CD4-positive, alpha-beta T cell treated with Interleukin-15 for 1 hour (primary cell): ENCODE results near the gene DNAH5.
"Not testable (repeated sequence)": the region's sequence is repeated elsewhere in the genome, so short reads cannot be mapped to it uniquely, and the experiment has no call there.

Experiments
- DNase-seq: peaks from one replicate; pipeline ENCODE4 v3.0.0-alpha.2; 2020

The DNAH5 gene

GRCh38 chr5:13944560-13945199, at the start of gene DNAH5:
TSS of gene DNAH5 (minus strand) at chr5:13944688. CDS start at chr5:13944438, 250 bp downstream.
- no peak for DNase-seq

- no peak for DNase-seq
These were observed 49.4 kb upstream of the DNAH5 start for GRCh38 chr5:13993926-13994325.

GRCh38 chr5:13992795-13993194, 48.3 kb upstream of the DNAH5 start:
- no peak for DNase-seq

GRCh38 chr5:13991365-13991764, 46.9 kb upstream of the DNAH5 start:
- DNase-seq, result no peak

- DNase-seq, result no peak
These were observed 46.4 kb upstream of the DNAH5 start for GRCh38 chr5:13990896-13991295.

- DNase-seq, result no peak
These were observed 45.3 kb upstream of the DNAH5 start for GRCh38 chr5:13989832-13990231.

- DNase-seq, result no peak
These were observed 43.5 kb upstream of the DNAH5 start for GRCh38 chr5:13987843-13988464.

GRCh38 chr5:13985731-13986418, 41.4 kb upstream of the DNAH5 start:
- DNase-seq, result no peak

GRCh38 chr5:13984888-13985287, 40.4 kb upstream of the DNAH5 start:
- DNase-seq, result not testable (repeated sequence)

- no peak for DNase-seq
These were observed 32.7 kb upstream of the DNAH5 start for GRCh38 chr5:13976867-13977830.

- DNase-seq, result no peak
These were observed 31.7 kb upstream of the DNAH5 start for GRCh38 chr5:13976223-13976622.

GRCh38 chr5:13975246-13975645, 30.8 kb upstream of the DNAH5 start:
- no peak for DNase-seq

- no peak for DNase-seq
These were observed 29.2 kb upstream of the DNAH5 start for GRCh38 chr5:13973724-13974123.

- no peak for DNase-seq
These were observed 27.5 kb upstream of the DNAH5 start for GRCh38 chr5:13972029-13972428.

GRCh38 chr5:13957032-13957645, 12.7 kb upstream of the DNAH5 start:
- no peak for DNase-seq

GRCh38 chr5:13956471-13956870, 12.0 kb upstream of the DNAH5 start:
- DNase-seq, result no peak

GRCh38 chr5:13955896-13956295, 11.4 kb upstream of the DNAH5 start:
- no peak for DNase-seq

- DNase-seq, result no peak
These were observed 1.6 kb upstream of the DNAH5 start for GRCh38 chr5:13946111-13946510.

GRCh38 chr5:13945271-13945670, 783 bp upstream of the DNAH5 start:
- DNase-seq, result no peak

- DNase-seq, result no peak
These were observed 812 bp downstream of the DNAH5 start for GRCh38 chr5:13943676-13944075.

GRCh38 chr5:13941468-13941867, 3.0 kb downstream of the DNAH5 start:
- no peak for DNase-seq

GRCh38 chr5:13939638-13940037, 4.8 kb downstream of the DNAH5 start:
- no peak for DNase-seq

- no peak for DNase-seq
These were observed 9.6 kb downstream of the DNAH5 start for GRCh38 chr5:13934921-13935320.
